ENCODE measurements around the gene ACSF3. TPM values are rescaled to one million over a fixed set of nuclear protein-coding genes. Genes with fewer than 3 reads are reported as not detected.

Gene ACSF3
- total and polyA plus RNA-seq, 2 donors (not counting 1 experiment from before 2014, with no cell fraction given), result 45.2 to 113 TPM

DNA sequence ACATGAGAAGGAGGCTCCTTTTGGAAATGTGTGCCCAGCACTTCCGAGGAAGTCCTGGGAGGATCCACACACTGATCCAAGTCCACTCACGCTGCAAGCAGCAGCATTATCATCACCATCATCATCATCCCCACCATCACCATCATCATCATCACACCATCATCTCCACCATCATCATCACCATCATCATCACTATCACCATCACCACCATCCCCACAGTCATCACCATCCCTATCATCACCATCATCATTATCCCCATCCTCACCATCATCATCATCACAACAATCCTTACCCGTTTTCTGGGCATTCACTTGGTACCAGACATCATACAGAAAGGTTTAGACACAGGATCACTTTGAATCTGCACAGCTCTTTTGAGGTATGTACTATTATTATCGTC is 47.8 kb upstream of the ACSF3 start:
- no peak overlapping the region for H3K4me2 ChIP-seq (replicated peaks; ENCODE audit: low read depth, low read length, poor library complexity, severe bottlenecking)
- no peaks in the 10 kb centered on the region for H3K36me3 ChIP-seq (replicated peaks in 1 of 2; ENCODE audit: control extremely low read depth in 1 of 2, control insufficient read depth in 1 of 2, extremely low read depth in 1 of 2, insufficient read depth in 2 of 2, low read length in 1 of 2)
- no peaks in the 10 kb centered on the region for H3K9me3 ChIP-seq (ENCODE audit: control extremely low read depth in 1 of 3, control insufficient read depth in 2 of 3, insufficient read depth in 1 of 3, low read length in 2 of 3)
- Mint-ChIP-seq H3K4me3 (no peak overlapping the region), H3K9me3 (ENCODE audit: insufficient read depth) (peaks cover 3% of the 10 kb centered on the region), H3K4me1 (no peaks in the 10 kb centered on the region), H3K27ac (no peak overlapping the region), H3K27me3 (peaks cover 3% of the 10 kb centered on the region)
- intact Hi-C loops (cut with micrococcal nuclease), result no loop called here
- ATAC-seq (ENCODE audit: low read depth), result no peak
- H3K27me3 ChIP-seq (replicated peaks in 1 of 4; ENCODE audit: control extremely low read depth in 1 of 4, control insufficient read depth in 3 of 4, insufficient read depth in 4 of 4, low read length in 3 of 4), result peaks cover 0 to 4% (median 2%) of the 10 kb centered on the region in 4 experiments
- no peak for DNase-seq
- 70% methylated on average over 2 of the region's 4 CpGs for WGBS (ENCODE audit: insufficient coverage)
- no peaks in the 10 kb centered on the region for H4K20me1 ChIP-seq (ENCODE audit: control insufficient read depth, insufficient read depth, low read length, poor library complexity, severe bottlenecking)
- no peak overlapping the region for H2AFZ ChIP-seq (ENCODE audit: insufficient read depth, low read depth, low read length, poor library complexity, severe bottlenecking)
- ChIA-PET CTCF (no interaction called here), POLR2A (no interaction called here)
- no peak for TF ChIP-seq EZH2 (IDR thresholded peaks at IDR 0.05; ENCODE audit: borderline replicate concordance, insufficient read depth, low read depth, low read length, poor library complexity, severe bottlenecking)
- TF ChIP-seq, protein P1, sequence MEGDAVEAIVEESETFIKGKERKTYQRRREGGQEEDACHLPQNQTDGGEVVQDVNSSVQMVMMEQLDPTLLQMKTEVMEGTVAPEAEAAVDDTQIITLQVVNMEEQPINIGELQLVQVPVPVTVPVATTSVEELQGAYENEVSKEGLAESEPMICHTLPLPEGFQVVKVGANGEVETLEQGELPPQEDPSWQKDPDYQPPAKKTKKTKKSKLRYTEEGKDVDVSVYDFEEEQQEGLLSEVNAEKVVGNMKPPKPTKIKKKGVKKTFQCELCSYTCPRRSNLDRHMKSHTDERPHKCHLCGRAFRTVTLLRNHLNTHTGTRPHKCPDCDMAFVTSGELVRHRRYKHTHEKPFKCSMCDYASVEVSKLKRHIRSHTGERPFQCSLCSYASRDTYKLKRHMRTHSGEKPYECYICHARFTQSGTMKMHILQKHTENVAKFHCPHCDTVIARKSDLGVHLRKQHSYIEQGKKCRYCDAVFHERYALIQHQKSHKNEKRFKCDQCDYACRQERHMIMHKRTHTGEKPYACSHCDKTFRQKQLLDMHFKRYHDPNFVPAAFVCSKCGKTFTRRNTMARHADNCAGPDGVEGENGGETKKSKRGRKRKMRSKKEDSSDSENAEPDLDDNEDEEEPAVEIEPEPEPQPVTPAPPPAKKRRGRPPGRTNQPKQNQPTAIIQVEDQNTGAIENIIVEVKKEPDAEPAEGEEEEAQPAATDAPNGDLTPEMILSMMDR (IDR thresholded peaks at IDR 0.05), result no peak
- no peak overlapping the region for H3K4me3 ChIP-seq (ENCODE audit: control extremely low read depth in 1 of 5, extremely low read depth in 1 of 5, insufficient read depth in 1 of 5, low read depth in 2 of 5, low read length in 4 of 5)
- H3K9ac ChIP-seq (ENCODE audit: low read length), result no peak overlapping the region
- no peak overlapping the region for H3K27ac ChIP-seq (ENCODE audit: low read length in 2 of 2)
- H3K79me2 ChIP-seq (ENCODE audit: control insufficient read depth, insufficient read depth, low read length), result no peaks in the 10 kb centered on the region
- no peaks in the 10 kb centered on the region for H3K4me1 ChIP-seq (ENCODE audit: control insufficient read depth in 2 of 2, insufficient read depth in 2 of 2, low read length in 2 of 2)

DNA sequence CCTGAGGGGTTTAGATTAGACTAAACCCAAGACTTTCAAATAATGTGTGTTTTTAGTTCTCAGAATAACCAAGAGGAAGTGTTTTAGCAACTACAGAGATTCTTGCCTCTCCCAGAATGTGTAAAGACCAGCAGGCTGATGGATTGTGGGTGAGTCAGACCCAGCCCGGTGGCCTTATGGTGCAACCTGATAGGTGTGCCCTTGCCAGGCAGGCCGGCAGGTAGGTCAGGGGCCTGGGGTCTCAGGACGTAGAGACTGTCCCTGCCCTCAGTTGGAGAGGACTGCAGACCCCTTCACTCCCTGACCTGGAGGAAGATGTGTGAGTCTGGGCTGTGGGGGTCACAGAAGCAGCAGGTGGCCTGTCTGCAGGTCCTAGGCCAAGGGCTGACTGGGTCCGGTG is 47.2 kb upstream of the ACSF3 start:
- Mint-ChIP-seq H3K9me3 (ENCODE audit: insufficient read depth) (peaks cover 3% of the 10 kb centered on the region), H3K27me3 (peaks cover 3% of the 10 kb centered on the region), H3K27ac (no peak overlapping the region), H3K4me1 (no peaks in the 10 kb centered on the region), H3K4me3 (no peak overlapping the region)
- no peaks in the 10 kb centered on the region for H3K4me1 ChIP-seq (ENCODE audit: control insufficient read depth in 2 of 2, insufficient read depth in 2 of 2, low read length in 2 of 2)
- H3K4me3 ChIP-seq (ENCODE audit: control extremely low read depth in 1 of 5, extremely low read depth in 1 of 5, insufficient read depth in 1 of 5, low read depth in 2 of 5, low read length in 4 of 5), result no peak overlapping the region
- no peaks in the 10 kb centered on the region for H4K20me1 ChIP-seq (ENCODE audit: control insufficient read depth, insufficient read depth, low read length, poor library complexity, severe bottlenecking)
- H3K9ac ChIP-seq (ENCODE audit: low read length), result no peak overlapping the region
- no peak for DNase-seq
- intact Hi-C loops (cut with micrococcal nuclease), result no loop called here
- TF ChIP-seq EZH2 (IDR thresholded peaks at IDR 0.05; ENCODE audit: borderline replicate concordance, insufficient read depth, low read depth, low read length, poor library complexity, severe bottlenecking), result no peak
- TF ChIP-seq, protein P1 (IDR thresholded peaks at IDR 0.05), result no peak
- H3K27ac ChIP-seq (ENCODE audit: low read length in 2 of 2), result no peak overlapping the region
- POLR2A ChIA-PET, result no interaction called here
- WGBS (ENCODE audit: insufficient coverage), result 86% methylated on average over 3 of the region's 4 CpGs
- no peaks in the 10 kb centered on the region for H3K36me3 ChIP-seq (replicated peaks in 1 of 2; ENCODE audit: control extremely low read depth in 1 of 2, control insufficient read depth in 1 of 2, extremely low read depth in 1 of 2, insufficient read depth in 2 of 2, low read length in 1 of 2)
- CTCF ChIA-PET, result no interaction called here
- H3K9me3 ChIP-seq (ENCODE audit: control extremely low read depth in 1 of 3, control insufficient read depth in 2 of 3, insufficient read depth in 1 of 3, low read length in 2 of 3), result no peaks in the 10 kb centered on the region
- no peak for ATAC-seq (ENCODE audit: low read depth)
- no peaks in the 10 kb centered on the region for H3K79me2 ChIP-seq (ENCODE audit: control insufficient read depth, insufficient read depth, low read length)
- no peak overlapping the region for H2AFZ ChIP-seq (ENCODE audit: insufficient read depth, low read depth, low read length, poor library complexity, severe bottlenecking)
- no peak overlapping the region for H3K4me2 ChIP-seq (replicated peaks; ENCODE audit: low read depth, low read length, poor library complexity, severe bottlenecking)
- peaks cover 0 to 4% (median 2%) of the 10 kb centered on the region in 4 experiments for H3K27me3 ChIP-seq (replicated peaks in 1 of 4; ENCODE audit: control extremely low read depth in 1 of 4, control insufficient read depth in 3 of 4, insufficient read depth in 4 of 4, low read length in 3 of 4)

Measured in B cell (primary cell).